ENCODE data around the gene OR2A7. TPM values are rescaled to one million over a fixed set of nuclear protein-coding genes. Genes with fewer than 3 reads are reported as not detected.
"Not testable (repeated sequence)": the region's sequence is repeated elsewhere in the genome, so short reads cannot be mapped to it uniquely, and the experiment has no call there.

The OR2A7 gene, protein sequence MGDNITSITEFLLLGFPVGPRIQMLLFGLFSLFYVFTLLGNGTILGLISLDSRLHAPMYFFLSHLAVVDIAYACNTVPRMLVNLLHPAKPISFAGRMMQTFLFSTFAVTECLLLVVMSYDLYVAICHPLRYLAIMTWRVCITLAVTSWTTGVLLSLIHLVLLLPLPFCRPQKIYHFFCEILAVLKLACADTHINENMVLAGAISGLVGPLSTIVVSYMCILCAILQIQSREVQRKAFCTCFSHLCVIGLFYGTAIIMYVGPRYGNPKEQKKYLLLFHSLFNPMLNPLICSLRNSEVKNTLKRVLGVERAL
- total RNA-seq = not detected in 2 replicates
- 0.18 TPM for polyA plus RNA-seq (2012)

DNA sequence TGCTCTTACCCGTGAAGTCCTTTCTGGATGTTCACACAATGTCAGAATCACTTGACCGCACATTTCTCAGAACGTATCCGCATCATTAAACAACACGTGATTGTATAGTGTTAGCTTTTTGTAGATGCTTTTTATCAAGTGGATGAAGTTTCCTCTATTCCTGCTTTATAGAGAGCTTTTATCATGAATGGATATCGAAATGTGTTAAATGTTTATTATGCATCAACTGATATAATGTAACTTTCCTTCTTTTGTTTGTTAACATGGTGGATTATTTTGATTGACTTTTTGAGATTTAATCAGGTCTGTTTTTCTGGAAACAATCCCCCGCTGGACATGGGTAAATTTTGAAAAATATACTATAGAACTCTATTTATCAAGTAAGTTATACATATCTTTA, at the start of gene OR2A7:
OR2A7 (minus strand) TSS at position 101 of the 400 bp plus-strand sequence. CDS start 5,164 bp downstream, outside the sequence.
- DNase-seq (ENCODE audit: low read depth) = not testable (repeated sequence)

DNA sequence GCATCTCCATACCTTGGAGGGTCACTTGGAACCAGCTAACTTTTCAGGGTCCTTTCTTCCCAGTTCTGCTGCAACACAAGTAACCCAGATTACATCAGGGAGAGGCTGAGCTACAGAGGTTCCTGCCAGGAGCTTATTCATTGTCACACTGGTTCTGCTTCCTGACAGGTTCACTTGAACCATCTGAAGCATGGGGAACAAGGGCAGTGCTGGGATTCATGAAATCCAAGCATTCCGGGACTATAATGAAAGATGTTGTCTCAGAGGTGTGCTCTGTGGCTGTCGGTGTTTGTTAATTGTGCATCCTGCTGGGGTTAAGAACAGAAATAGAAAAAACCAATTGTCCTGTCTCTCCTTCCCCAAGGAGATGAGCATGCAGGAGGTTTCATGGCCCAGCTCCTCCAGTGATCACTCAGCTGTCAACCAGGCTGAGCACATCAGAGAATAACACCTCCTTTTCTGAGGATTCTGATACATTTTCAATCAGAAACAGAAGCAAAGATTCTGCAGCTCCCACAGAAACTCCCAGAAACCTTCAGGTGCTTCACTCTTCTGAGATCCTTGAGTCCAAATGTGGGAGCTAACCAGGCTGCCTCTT, 47.4 kb upstream of the OR2A7 start, which contains the start of gene OR2A1:
OR2A1 (plus strand) TSS at position 548 of the 598 bp plus-strand sequence. CDS start 5,706 bp downstream, outside the sequence.
- not testable (repeated sequence) for DNase-seq (ENCODE audit: low read depth)

- not testable (repeated sequence) for DNase-seq (ENCODE audit: low read depth)
These were observed 46.6 kb upstream of the OR2A7 start for GRCh38 chr7:144311218-144311617.

DNA sequence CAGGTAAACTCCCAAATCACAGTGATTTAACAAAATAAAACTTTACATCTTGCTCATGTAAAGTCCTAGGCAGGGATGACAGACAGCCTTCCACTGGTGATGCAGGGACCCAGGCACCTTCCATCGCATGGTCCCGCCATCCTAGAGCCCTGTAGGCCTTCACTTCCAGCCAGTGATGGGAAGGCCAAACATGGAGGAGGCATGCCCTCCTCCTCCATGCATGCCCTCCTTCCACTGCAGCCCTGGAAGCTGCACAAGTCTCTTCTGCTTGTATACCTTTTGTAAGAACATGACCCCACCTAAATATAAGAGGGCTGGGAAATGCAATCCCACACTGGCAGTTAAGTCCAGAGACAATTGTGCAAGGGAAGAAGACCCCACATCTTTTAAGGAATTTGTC, 45.1 kb upstream of the OR2A7 start:
- not testable (repeated sequence) for DNase-seq (ENCODE audit: low read depth)

GRCh38 chr7:144305156-144305555, 40.6 kb upstream of the OR2A7 start:
- not testable (repeated sequence) for DNase-seq (ENCODE audit: low read depth)

DNA sequence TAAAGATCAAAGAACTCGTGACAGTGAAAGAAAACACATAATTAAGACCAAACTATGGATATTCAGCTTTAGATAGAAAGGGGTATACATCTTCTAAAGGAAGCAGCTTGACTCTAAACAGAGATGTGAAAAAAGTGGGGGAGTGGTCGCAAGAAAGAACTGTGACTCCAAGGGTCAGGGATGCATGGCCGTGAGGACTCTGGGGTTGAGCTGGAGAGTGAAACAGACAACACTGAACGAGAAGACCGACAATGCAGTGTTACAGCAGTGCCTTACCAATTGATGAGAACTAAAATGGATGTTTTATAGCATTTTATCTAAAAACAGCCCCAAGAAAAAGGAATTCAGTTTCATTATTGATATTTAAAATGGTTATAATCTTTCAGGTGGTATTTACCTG, 39.0 kb upstream of the OR2A7 start:
- not testable (repeated sequence) for DNase-seq (ENCODE audit: low read depth)

DNA sequence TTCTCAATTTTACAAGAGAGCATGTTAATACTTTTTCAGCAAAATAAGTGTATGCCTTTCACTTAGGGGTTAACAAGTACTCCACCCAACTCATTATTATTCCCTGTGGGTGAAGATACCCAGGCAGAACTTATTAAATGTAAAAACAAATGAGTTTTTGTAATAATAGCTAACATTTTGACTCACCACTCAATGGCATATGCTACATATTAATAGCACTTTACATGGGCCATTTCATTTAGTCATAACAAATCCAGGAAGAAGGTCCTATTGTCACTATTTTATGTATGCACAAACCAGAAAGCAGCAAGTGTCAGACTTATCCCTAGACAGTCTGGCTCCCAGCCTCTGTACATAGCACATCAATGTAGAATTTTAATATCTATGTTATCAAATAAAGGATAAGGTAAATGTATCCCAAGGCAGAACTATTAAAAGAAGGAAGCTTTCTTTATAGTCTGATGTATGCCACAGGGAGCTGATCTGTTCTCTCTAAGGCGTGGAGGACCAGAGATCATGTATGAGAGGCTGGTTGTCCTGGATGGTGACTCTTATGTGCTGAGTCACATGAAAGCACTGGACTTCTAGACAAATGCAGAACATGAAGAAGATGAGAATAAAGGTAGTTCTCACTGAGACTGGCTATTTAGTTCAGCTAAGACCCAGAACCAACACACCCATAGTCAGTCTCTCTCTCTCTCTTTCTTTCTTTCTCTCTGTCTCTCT, 38.1 kb upstream of the OR2A7 start:
- not testable (repeated sequence) for DNase-seq (ENCODE audit: low read depth)

- DNase-seq (ENCODE audit: low read depth) = not testable (repeated sequence)
These were observed 29.4 kb upstream of the OR2A7 start for GRCh38 chr7:144293794-144294499.

- not testable (repeated sequence) for DNase-seq (ENCODE audit: low read depth)
These were observed 28.0 kb upstream of the OR2A7 start for GRCh38 chr7:144292384-144293161.

- DNase-seq (ENCODE audit: low read depth) = not testable (repeated sequence)
These were observed 27.0 kb upstream of the OR2A7 start for GRCh38 chr7:144291607-144292006.

DNA sequence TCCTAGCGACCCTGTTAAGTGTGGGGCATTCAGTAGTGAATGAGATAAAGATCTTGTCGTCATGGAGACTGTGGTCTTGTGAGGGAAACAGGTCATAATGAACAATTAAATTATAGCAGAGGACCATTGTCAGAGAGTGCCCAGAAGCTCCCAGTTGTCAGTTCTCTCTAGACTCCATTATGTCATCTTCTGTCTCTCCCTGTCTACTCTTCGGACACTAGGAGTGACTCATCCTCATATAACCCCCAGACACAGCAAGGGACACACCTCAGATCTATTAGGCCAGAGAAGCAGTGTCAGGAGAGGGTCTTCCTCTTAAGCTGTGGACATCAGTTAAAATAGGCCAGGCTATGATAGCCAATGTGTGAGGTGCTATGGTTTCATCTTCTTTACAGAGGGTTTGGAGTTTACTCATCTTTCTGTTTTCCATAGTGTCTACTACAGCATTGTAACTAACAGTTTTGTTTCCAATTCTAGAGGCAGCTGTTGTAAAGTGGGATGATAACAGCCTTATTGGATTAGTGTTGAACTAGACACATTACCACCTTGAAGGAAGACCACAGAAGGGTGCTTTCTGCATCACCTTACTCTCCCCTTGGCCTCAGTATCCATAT, 22.7 kb upstream of the OR2A7 start:
- DNase-seq (ENCODE audit: low read depth) = not testable (repeated sequence)

DNA sequence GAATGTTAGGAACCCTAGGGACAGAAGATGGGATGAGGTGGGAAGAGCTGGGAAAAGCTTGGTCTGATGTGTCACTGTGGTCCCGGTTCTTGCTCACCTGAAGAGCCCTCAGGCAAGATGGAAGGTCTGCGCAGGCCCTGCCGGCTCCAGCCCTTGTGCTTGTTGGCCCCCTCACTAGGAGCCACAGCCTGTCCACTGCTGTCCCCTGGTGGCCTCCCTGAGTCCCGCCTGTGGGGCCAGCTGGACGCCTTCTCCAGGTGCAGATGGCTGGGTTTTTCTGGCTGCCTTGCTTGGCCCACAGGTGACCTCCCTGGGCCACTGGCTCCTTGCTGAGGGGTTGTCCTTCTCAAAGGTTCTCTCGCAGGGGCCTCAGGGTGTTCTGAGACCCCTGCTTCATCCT, 19.1 kb upstream of the OR2A7 start:
- DNase-seq (ENCODE audit: low read depth) = not testable (repeated sequence)

GRCh38 chr7:144282490-144282889, 17.9 kb upstream of the OR2A7 start:
- not testable (repeated sequence) for DNase-seq (ENCODE audit: low read depth)

DNA sequence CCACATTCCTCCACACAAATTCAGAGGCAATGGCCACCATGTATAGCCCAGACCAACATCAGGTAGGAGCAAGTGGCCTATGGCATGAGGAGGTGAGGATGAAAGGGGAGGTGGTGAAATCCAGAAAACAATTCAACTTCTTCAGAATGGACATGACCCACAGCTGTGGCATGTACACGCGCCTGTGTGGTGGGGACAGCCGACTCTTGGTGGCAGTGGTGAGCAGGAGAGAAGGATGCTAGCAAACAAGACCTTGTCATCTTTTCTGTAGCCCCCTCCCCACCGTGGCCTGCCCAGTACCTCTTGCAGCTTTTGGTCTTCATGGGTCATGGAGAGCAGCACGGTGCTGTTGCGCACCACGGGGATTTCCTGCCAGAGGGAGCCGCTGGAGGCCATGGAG, 17.4 kb upstream of the OR2A7 start:
- DNase-seq (ENCODE audit: low read depth) = not testable (repeated sequence)

- DNase-seq (ENCODE audit: low read depth) = not testable (repeated sequence)
These were observed 15.4 kb upstream of the OR2A7 start for GRCh38 chr7:144280010-144280409.

GRCh38 chr7:144275281-144275680, 10.7 kb upstream of the OR2A7 start:
- not testable (repeated sequence) for DNase-seq (ENCODE audit: low read depth)

DNA sequence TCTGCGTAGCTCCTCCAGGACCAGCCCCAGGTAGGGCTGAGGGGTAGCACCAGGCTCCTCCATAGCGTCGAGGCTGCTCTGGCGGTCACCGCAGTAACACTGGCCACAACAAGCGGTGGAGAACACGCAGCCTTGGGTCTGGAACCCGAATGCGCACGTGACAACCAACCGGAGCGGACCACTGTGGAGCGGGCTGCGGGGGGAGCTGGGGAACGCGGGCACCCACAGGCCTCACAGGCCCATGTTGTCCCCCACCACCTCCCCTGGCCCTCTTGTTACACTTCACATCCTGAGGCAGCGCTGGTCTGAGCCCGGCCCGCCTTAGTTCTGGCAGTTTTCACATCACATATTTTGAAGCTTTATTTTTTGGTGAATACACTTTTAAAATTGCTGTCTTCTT, 4.6 kb upstream of the OR2A7 start, which contains the start of gene CTAGE8:
CTAGE8 (minus strand) TSS at position 101 of the 400 bp plus-strand sequence; CDS start at position 63, 38 bp downstream.
- not testable (repeated sequence) for DNase-seq (ENCODE audit: low read depth)

DNA sequence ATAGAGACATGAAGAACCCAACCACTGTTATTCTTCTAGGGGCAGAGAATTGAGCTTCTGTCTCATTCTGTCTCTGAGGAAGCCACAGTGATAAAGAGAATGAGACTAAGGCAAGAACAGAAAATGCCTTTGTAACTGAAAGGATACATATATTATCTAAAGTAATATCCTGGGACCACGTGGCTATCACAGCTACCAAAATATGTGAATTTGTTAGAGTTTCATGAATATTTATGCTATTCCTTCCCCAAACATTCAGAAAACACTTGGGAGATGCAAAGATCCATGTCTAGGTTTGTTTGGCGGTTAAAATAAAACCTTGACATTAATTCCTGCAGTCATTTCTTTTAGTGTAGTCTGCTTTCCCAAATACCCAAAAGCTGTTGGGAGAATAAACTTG, 2.5 kb downstream of the OR2A7 start:
- DNase-seq (ENCODE audit: low read depth) = not testable (repeated sequence)

GRCh38 chr7:144259067-144259466, 5.5 kb downstream of the OR2A7 start:
- DNase-seq (ENCODE audit: low read depth) = not testable (repeated sequence)

GRCh38 chr7:144256112-144256511, 8.5 kb downstream of the OR2A7 start:
- DNase-seq (ENCODE audit: low read depth) = no peak
